NT2/D1 (cell line): Measurements from ENCODE around the gene TST.

ENCODE experiments used
- SUZ12 ChIP-seq: IDR thresholded peaks from 2 replicates; pipeline ENCODE4 v1.6.1; 2011; ENCODE audit not compliant: insufficient read length, insufficient read depth; ENCODE audit errors: extremely low read depth
- ZNF274 ChIP-seq: IDR thresholded peaks from 2 replicates; pipeline ENCODE4 v1.6.1; 2011; ENCODE audit warnings: mild to moderate bottlenecking, low read depth, low read length

DNA sequence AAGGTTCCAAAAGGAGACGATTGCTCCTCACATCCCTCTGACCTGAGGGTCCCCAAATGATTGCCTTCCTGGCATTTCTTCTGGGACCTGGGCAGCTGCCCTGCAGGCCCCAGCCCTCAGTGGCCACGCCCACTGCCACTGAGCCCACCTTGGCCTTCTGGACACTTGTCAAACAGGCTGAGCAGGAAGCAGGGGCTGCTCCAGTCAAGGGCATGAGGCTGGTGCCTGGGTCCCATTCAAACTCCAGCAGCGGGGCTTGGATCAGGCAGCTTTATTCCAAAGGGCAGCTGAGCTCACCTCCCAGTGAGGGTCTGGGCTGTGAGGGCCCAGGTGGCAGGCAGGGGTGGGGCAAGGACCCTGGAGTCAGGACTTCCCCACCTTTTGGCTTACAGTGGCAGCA, 45.9 kb upstream of the TST start:
- TF ChIP-seq SUZ12 (no peak), ZNF274 (no peak)
